ENCODE results near the gene IL22RA1. TPM values are rescaled to one million over a fixed set of nuclear protein-coding genes. Genes with fewer than 3 reads are reported as not detected.

Gene IL22RA1
- total RNA-seq, 2 experiments from 2014 or later, result not detected

GRCh38 chr1:24110642-24111261, 32.2 kb downstream of the IL22RA1 start:
- CTCF ChIA-PET, result interaction anchor here (1.1 to 1.2 kb wide), 2 partner anchors 40 kb away, joined by 3 to 6 read pairs; no protein-coding TSS in a partner anchor
- no peak for ATAC-seq
- POLR2A ChIA-PET, result interaction anchor here (0.6 kb wide), 1 partner anchor 492 kb away, joined by 4 read pairs; no protein-coding TSS in a partner anchor

GRCh38 chr1:24109686-24110475, 33.1 kb downstream of the IL22RA1 start:
- CTCF ChIA-PET, result no interaction called here
- DNase-seq, result no peak

More at GRCh38 chr1:24110642-24111261, 32.2 kb downstream of the IL22RA1 start:
- Mint-ChIP-seq H3K27ac (no peak overlapping the region), H3K27me3 (ENCODE audit: low read depth) (peaks cover 23% of the 10 kb centered on the region), H3K9me3 (ENCODE audit: insufficient read depth) (no peaks in the 10 kb centered on the region), H3K4me1 (ENCODE audit: low read depth) (peaks cover 7% of the 10 kb centered on the region), H3K4me3 (no peak overlapping the region), H3K36me3 (ENCODE audit: low read depth) (no peaks in the 10 kb centered on the region)
- DNase-seq, result no peak

GRCh38 chr1:24109166-24109483, 33.8 kb downstream of the IL22RA1 start:
- CTCF ChIA-PET, result no interaction called here
- Mint-ChIP-seq H3K4me1 (ENCODE audit: low read depth) (peaks cover 7% of the 10 kb centered on the region), H3K27ac (no peak overlapping the region), H3K27me3 (ENCODE audit: low read depth) (peaks cover 21% of the 10 kb centered on the region), H3K36me3 (ENCODE audit: low read depth) (no peaks in the 10 kb centered on the region), H3K4me3 (no peak overlapping the region), H3K9me3 (ENCODE audit: insufficient read depth) (no peaks in the 10 kb centered on the region)
- POLR2A ChIA-PET, result no interaction called here
- ATAC-seq, result no peak
- DNase-seq, result no peak

More at GRCh38 chr1:24109686-24110475, 33.1 kb downstream of the IL22RA1 start:
- Mint-ChIP-seq H3K36me3 (ENCODE audit: low read depth) (no peaks in the 10 kb centered on the region), H3K27ac (no peak overlapping the region), H3K27me3 (ENCODE audit: low read depth) (peaks cover 23% of the 10 kb centered on the region), H3K4me3 (no peak overlapping the region), H3K9me3 (ENCODE audit: insufficient read depth) (no peaks in the 10 kb centered on the region), H3K4me1 (ENCODE audit: low read depth) (peaks cover 7% of the 10 kb centered on the region)
- POLR2A ChIA-PET, result no interaction called here
- ATAC-seq, result no peak

GRCh38 chr1:24108334-24109165, 34.4 kb downstream of the IL22RA1 start:
- ChIA-PET CTCF (no interaction called here), POLR2A (no interaction called here)
- ATAC-seq (no peak), DNase-seq (no peak)
- no peaks in the 10 kb centered on the region for H3K36me3 Mint-ChIP-seq (ENCODE audit: low read depth)
- no peak overlapping the region for H3K27ac Mint-ChIP-seq
- H3K4me1 Mint-ChIP-seq (ENCODE audit: low read depth), result peaks cover 7% of the 10 kb centered on the region
- no peak overlapping the region for H3K4me3 Mint-ChIP-seq
- peaks cover 17% of the 10 kb centered on the region for H3K27me3 Mint-ChIP-seq (ENCODE audit: low read depth)
- H3K9me3 Mint-ChIP-seq (ENCODE audit: insufficient read depth), result no peaks in the 10 kb centered on the region

GRCh38 chr1:24107462-24108138, 35.3 kb downstream of the IL22RA1 start:
- Mint-ChIP-seq H3K27ac (no peak overlapping the region), H3K27me3 (ENCODE audit: low read depth) (peaks cover 10% of the 10 kb centered on the region), H3K9me3 (ENCODE audit: insufficient read depth) (no peaks in the 10 kb centered on the region), H3K4me1 (ENCODE audit: low read depth) (peaks cover 5% of the 10 kb centered on the region), H3K36me3 (ENCODE audit: low read depth) (no peaks in the 10 kb centered on the region), H3K4me3 (no peak overlapping the region)
- no peak for DNase-seq
- ChIA-PET POLR2A (no interaction called here), CTCF (no interaction called here)
- ATAC-seq, result no peak

GRCh38 chr1:24105368-24106160, 37.4 kb downstream of the IL22RA1 start:
- DNase-seq (no peak), ATAC-seq (no peak)
- Mint-ChIP-seq H3K9me3 (ENCODE audit: insufficient read depth) (no peaks in the 10 kb centered on the region), H3K27ac (no peak overlapping the region), H3K36me3 (ENCODE audit: low read depth) (no peaks in the 10 kb centered on the region), H3K4me1 (ENCODE audit: low read depth) (no peaks in the 10 kb centered on the region), H3K27me3 (ENCODE audit: low read depth) (no peaks in the 10 kb centered on the region), H3K4me3 (no peak overlapping the region)
- ChIA-PET CTCF (interaction anchor here (1.0 kb wide), 1 partner anchor 93 kb away, joined by 3 read pairs; no protein-coding TSS in a partner anchor), POLR2A (no interaction called here)

- ChIA-PET POLR2A (no interaction called here), CTCF (interaction anchor here (1.0 kb wide), 1 partner anchor 94 kb away, joined by 3 read pairs; no protein-coding TSS in a partner anchor)
- H3K36me3 Mint-ChIP-seq (ENCODE audit: low read depth), result no peaks in the 10 kb centered on the region
Measured at GRCh38 chr1:24104854-24105253, 38.1 kb downstream of the IL22RA1 start.

DNA sequence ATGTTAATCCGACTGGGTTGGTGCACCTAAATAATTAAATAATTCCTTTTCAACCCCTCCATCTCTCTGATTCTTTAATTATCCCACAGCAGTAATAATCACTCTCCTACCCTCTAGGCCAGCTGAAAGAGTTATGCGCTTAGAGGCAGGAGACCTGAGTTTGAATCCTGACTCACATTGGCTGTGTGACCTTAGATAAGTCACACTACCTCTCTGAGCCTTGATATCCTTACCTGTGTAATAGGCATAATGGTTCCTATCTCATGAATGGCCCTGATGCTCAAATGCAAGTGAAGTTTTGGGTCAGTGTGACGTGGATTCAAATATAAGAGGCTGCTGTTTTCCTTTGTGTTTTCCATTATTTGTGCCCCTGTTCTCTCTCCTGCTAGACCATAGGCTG, 39.1 kb downstream of the IL22RA1 start:
- Mint-ChIP-seq H3K27ac (no peak overlapping the region), H3K27me3 (ENCODE audit: low read depth) (no peaks in the 10 kb centered on the region), H3K9me3 (ENCODE audit: insufficient read depth) (no peaks in the 10 kb centered on the region), H3K4me3 (no peak overlapping the region), H3K4me1 (ENCODE audit: low read depth) (no peaks in the 10 kb centered on the region), H3K36me3 (ENCODE audit: low read depth) (no peaks in the 10 kb centered on the region)
- ChIA-PET CTCF (interaction anchor here (1.3 kb wide), 1 partner anchor 10 kb away, joined by 5 read pairs; no protein-coding TSS in a partner anchor), POLR2A (interaction anchor here (1.2 kb wide), 1 partner anchor 17 kb away, joined by 3 read pairs; no protein-coding TSS in a partner anchor)
- ATAC-seq (no peak), DNase-seq (no peak)

More at GRCh38 chr1:24104854-24105253, 38.1 kb downstream of the IL22RA1 start:
- no peaks in the 10 kb centered on the region for H3K4me1 Mint-ChIP-seq (ENCODE audit: low read depth)
- DNase-seq, result no peak
- no peaks in the 10 kb centered on the region for H3K27me3 Mint-ChIP-seq (ENCODE audit: low read depth)
- H3K9me3 Mint-ChIP-seq (ENCODE audit: insufficient read depth), result no peaks in the 10 kb centered on the region
- ATAC-seq, result no peak
- H3K4me3 Mint-ChIP-seq, result no peak overlapping the region
- no peak overlapping the region for H3K27ac Mint-ChIP-seq

GRCh38 chr1:24103408-24103807, 39.5 kb downstream of the IL22RA1 start:
- DNase-seq, result no peak
- H3K9me3 Mint-ChIP-seq (ENCODE audit: insufficient read depth), result no peaks in the 10 kb centered on the region
- H3K4me1 Mint-ChIP-seq (ENCODE audit: low read depth), result no peaks in the 10 kb centered on the region
- H3K4me3 Mint-ChIP-seq, result no peak overlapping the region
- H3K36me3 Mint-ChIP-seq (ENCODE audit: low read depth), result no peaks in the 10 kb centered on the region
- ChIA-PET CTCF (interaction anchor here (1.3 kb wide), 1 partner anchor 10 kb away, joined by 5 read pairs; no protein-coding TSS in a partner anchor), POLR2A (interaction anchor here (0.6 to 1.2 kb wide), 3 partner anchors 14 to 50 kb away, joined by 3 read pairs; no protein-coding TSS in a partner anchor)
- ATAC-seq, result no peak
- H3K27ac Mint-ChIP-seq, result no peak overlapping the region
- H3K27me3 Mint-ChIP-seq (ENCODE audit: low read depth), result no peaks in the 10 kb centered on the region

GRCh38 chr1:24102961-24103360, 40.0 kb downstream of the IL22RA1 start:
- Mint-ChIP-seq H3K4me1 (ENCODE audit: low read depth) (no peaks in the 10 kb centered on the region), H3K9me3 (ENCODE audit: insufficient read depth) (no peaks in the 10 kb centered on the region), H3K36me3 (ENCODE audit: low read depth) (no peaks in the 10 kb centered on the region), H3K4me3 (no peak overlapping the region), H3K27ac (no peak overlapping the region), H3K27me3 (ENCODE audit: low read depth) (no peaks in the 10 kb centered on the region)
- CTCF ChIA-PET, result interaction anchor here (1.3 to 1.5 kb wide), 3 partner anchors 10 to 32 kb away, joined by 4 to 5 read pairs (median 4); no protein-coding TSS in a partner anchor
- POLR2A ChIA-PET, result interaction anchor here (0.6 to 1.2 kb wide), 3 partner anchors 14 to 50 kb away, joined by 3 read pairs; no protein-coding TSS in a partner anchor
- DNase-seq, result no peak
- no peak for ATAC-seq
